GM19043 (cell line): ENCODE results near the gene SNX9.

ENCODE experiments used
- ATAC-seq: cut with Tn5 transposase; IDR thresholded peaks from one replicate; pipeline ENCODE4 v1.9.1; 2021; ENCODE audit warnings: low read depth; ENCODE audit not compliant: unreplicated experiment

SNX9 gene

GRCh38 chr6:157985378-157986155 lies 162.5 kb downstream of the SNX9 start:
- ATAC-seq: no peak

GRCh38 chr6:157987788-157988699 lies 165.0 kb downstream of the SNX9 start:
- ATAC-seq: no peak

GRCh38 chr6:157988700-157989063 lies 165.6 kb downstream of the SNX9 start:
- ATAC-seq: no peak

- ATAC-seq: no peak
Observed at GRCh38 chr6:157989541-157990289, 166.7 kb downstream of the SNX9 start.

- ATAC-seq: no peak
Observed at GRCh38 chr6:157990321-157991066, 167.4 kb downstream of the SNX9 start.

GRCh38 chr6:157991067-157991432 lies 168.0 kb downstream of the SNX9 start:
- no peak for ATAC-seq

GRCh38 chr6:157993076-157993475 lies 170.0 kb downstream of the SNX9 start:
- no peak for ATAC-seq

- no peak for ATAC-seq
Observed at GRCh38 chr6:157994125-157994795, 171.2 kb downstream of the SNX9 start.
